ENCODE results near the gene KRTAP12-4. TPM values are rescaled to one million over a fixed set of nuclear protein-coding genes. Genes with fewer than 3 reads are reported as not detected.
"Not testable (repeated sequence)": the region's sequence is repeated elsewhere in the genome, so short reads cannot be mapped to it uniquely, and the experiment has no call there.

KRTAP12-4 gene
- total RNA-seq, 2 experiments from 2014 or later: not detected

DNA sequence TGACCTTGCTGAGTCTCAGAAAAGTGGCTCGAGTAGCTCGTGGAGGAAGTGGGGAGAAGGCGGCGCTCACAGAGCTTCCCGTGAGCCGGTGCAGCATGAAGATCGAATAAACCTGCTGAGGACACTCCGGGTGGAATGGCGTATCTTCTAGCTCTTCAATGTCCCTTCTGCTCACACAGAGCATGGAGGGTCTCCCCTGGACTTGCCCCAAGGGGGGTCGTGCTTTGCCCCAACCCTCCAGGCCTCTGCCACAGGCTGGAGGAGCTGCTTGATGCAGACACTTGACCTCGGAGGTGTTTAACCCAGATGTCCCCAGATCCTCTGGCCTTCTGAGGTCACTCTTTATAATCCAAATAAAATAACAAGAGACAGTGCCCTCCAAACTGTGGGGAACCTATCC, 40.3 kb upstream of the KRTAP12-4 start:
- CTCF ChIA-PET (ENCODE audit: unreplicated experiment): no interaction called here
- no peaks in the 10 kb centered on the region for H3K79me2 ChIP-seq (ENCODE audit: insufficient read depth, low read depth, low read length)
- TF ChIP-seq EZH2phosphoT487 (IDR thresholded peaks at IDR 0.05; ENCODE audit: borderline replicate concordance, low read depth, low read length): no peak
- no peak for TF ChIP-seq CTCF (conservative IDR thresholded peaks at IDR 0.05; ENCODE audit: low read length)
- no peaks in the 10 kb centered on the region for H3K4me1 ChIP-seq (ENCODE audit: insufficient read depth, low read length, poor library complexity, severe bottlenecking)
- BruUV-seq (replicated peaks): no TSS peak
- POLR2A ChIA-PET: no interaction called here
- H3K9me2 ChIP-seq (ENCODE audit: insufficient read depth, low read length): no peaks in the 10 kb centered on the region
- no peak overlapping the region for H3K4me2 ChIP-seq (ENCODE audit: low read length)
- H3K4me3 ChIP-seq (ENCODE audit: low read depth, low read length, poor library complexity, severe bottlenecking): no peak overlapping the region
- intact Hi-C loops (cut with micrococcal nuclease; ENCODE audit: unreplicated experiment): no loop called here
- H3K27ac ChIP-seq (ENCODE audit: low read depth, low read length, poor library complexity, severe bottlenecking): no peak overlapping the region
- DNase-seq (ENCODE audit: low spot score): no peak
- 0 out of 2 replicates have a peak, but pooled peaks cover 4% of the 10 kb centered on the region for H3K9me3 ChIP-seq (ENCODE audit: low read length)
- no peaks in the 10 kb centered on the region for H4K20me1 ChIP-seq (ENCODE audit: insufficient read depth, low read length)
- no peak overlapping the region for H2AFZ ChIP-seq (ENCODE audit: low read length)
- no peaks in the 10 kb centered on the region for H3K36me3 ChIP-seq (ENCODE audit: insufficient read depth, low read length)

DNA sequence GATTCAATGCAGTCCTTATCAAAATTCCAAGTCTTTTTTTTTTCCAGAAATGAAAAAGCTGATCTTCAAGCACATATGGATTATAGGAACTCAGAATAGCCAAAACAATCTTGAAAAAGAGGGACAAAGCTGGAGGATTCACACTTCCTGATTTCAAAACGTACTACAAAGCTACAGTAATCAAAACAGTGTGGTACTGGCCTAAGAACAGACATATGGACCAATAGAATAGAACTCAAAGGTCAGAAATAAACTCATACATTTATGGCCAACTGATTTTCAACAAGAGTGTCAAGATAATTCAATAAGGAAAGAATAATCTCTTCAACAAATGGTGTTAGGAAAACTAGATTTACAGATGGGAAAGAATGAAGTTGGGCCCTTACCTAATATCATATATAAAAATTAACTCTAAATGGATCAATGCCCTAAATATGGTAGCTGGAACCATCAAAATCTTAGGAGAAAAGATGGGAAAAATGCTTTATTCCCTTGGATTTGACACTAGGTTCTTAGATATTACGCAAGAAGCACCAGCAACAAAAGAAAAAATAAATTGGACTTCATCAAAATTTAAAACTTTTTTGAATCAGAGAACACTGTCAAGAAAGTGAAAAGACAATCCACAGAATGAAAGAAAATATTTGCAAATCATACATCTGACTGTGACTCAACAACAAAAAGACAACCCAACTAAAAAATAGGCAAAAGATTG, 38.5 kb upstream of the KRTAP12-4 start:
- no peak overlapping the region for H3K27ac ChIP-seq (ENCODE audit: low read depth, low read length, poor library complexity, severe bottlenecking)
- intact Hi-C loops (cut with micrococcal nuclease; ENCODE audit: unreplicated experiment): no loop called here
- CTCF ChIA-PET (ENCODE audit: unreplicated experiment): no interaction called here
- H3K36me3 ChIP-seq (ENCODE audit: insufficient read depth, low read length): no peaks in the 10 kb centered on the region
- no peak overlapping the region for H2AFZ ChIP-seq (ENCODE audit: low read length)
- H3K4me2 ChIP-seq (ENCODE audit: low read length): no peak overlapping the region
- 0 out of 2 replicates have a peak, but pooled peaks cover 4% of the 10 kb centered on the region for H3K9me3 ChIP-seq (ENCODE audit: low read length)
- H4K20me1 ChIP-seq (ENCODE audit: insufficient read depth, low read length): no peaks in the 10 kb centered on the region
- no peak for TF ChIP-seq CTCF (conservative IDR thresholded peaks at IDR 0.05; ENCODE audit: low read length)
- no peak for TF ChIP-seq EZH2phosphoT487 (IDR thresholded peaks at IDR 0.05; ENCODE audit: borderline replicate concordance, low read depth, low read length)
- no peak overlapping the region for H3K4me3 ChIP-seq (ENCODE audit: low read depth, low read length, poor library complexity, severe bottlenecking)
- H3K4me1 ChIP-seq (ENCODE audit: insufficient read depth, low read length, poor library complexity, severe bottlenecking): no peaks in the 10 kb centered on the region
- H3K9me2 ChIP-seq (ENCODE audit: insufficient read depth, low read length): no peaks in the 10 kb centered on the region
- no TSS peak for BruUV-seq (replicated peaks)
- POLR2A ChIA-PET: interaction anchor here (0.6 kb wide), 1 partner anchor 474 kb away, joined by 3 read pairs; no protein-coding TSS in a partner anchor
- no peaks in the 10 kb centered on the region for H3K79me2 ChIP-seq (ENCODE audit: insufficient read depth, low read depth, low read length)
- DNase-seq (ENCODE audit: low spot score): no peak

GRCh38 chr21:44691686-44692085, 37.2 kb upstream of the KRTAP12-4 start:
- 0 out of 2 replicates have a peak, but pooled peaks cover 4% of the 10 kb centered on the region for H3K9me3 ChIP-seq (ENCODE audit: low read length)
- H3K27ac ChIP-seq (ENCODE audit: low read depth, low read length, poor library complexity, severe bottlenecking): no peak overlapping the region
- no peaks in the 10 kb centered on the region for H4K20me1 ChIP-seq (ENCODE audit: insufficient read depth, low read length)
- ChIA-PET POLR2A (interaction anchor here (0.6 kb wide), 1 partner anchor 869 kb away, joined by 5 read pairs; no protein-coding TSS in a partner anchor), CTCF (ENCODE audit: unreplicated experiment) (no interaction called here)
- no peaks in the 10 kb centered on the region for H3K9me2 ChIP-seq (ENCODE audit: insufficient read depth, low read length)
- H3K4me2 ChIP-seq (ENCODE audit: low read length): no peak overlapping the region
- H3K79me2 ChIP-seq (ENCODE audit: insufficient read depth, low read depth, low read length): no peaks in the 10 kb centered on the region
- intact Hi-C loops (cut with micrococcal nuclease; ENCODE audit: unreplicated experiment): no loop called here
- TF ChIP-seq CTCF (conservative IDR thresholded peaks at IDR 0.05; ENCODE audit: low read length) (no peak), EZH2phosphoT487 (IDR thresholded peaks at IDR 0.05; ENCODE audit: borderline replicate concordance, low read depth, low read length) (no peak)
- no peak for DNase-seq (ENCODE audit: low spot score)
- no peak overlapping the region for H2AFZ ChIP-seq (ENCODE audit: low read length)
- H3K4me3 ChIP-seq (ENCODE audit: low read depth, low read length, poor library complexity, severe bottlenecking): no peak overlapping the region
- BruUV-seq (replicated peaks): no TSS peak
- no peaks in the 10 kb centered on the region for H3K36me3 ChIP-seq (ENCODE audit: insufficient read depth, low read length)
- no peaks in the 10 kb centered on the region for H3K4me1 ChIP-seq (ENCODE audit: insufficient read depth, low read length, poor library complexity, severe bottlenecking)

DNA sequence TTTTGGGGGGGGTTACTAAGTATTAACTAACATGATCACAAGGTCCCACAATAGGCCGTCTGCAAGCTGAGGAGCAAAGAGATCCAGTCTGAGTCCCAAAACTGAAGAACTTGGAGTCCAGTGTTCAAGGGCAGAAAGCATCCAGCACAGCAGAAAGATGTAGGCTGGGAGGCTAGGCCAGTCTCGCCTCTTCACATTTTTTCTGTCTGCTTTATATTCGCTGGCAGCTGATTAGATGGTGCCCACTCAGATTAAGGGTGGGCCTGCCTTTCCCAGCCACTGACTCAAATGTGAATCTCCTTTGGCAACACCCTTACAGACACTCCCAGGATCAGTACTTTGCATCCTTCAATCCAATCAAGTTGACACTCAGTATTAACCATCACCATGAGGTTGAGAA, 35.3 kb upstream of the KRTAP12-4 start:
- H3K27ac ChIP-seq (ENCODE audit: low read depth, low read length, poor library complexity, severe bottlenecking); H3K9me3 ChIP-seq (ENCODE audit: low read length); H3K79me2 ChIP-seq (ENCODE audit: insufficient read depth, low read depth, low read length); BruUV-seq (replicated peaks); H3K4me1 ChIP-seq (ENCODE audit: insufficient read depth, low read length, poor library complexity, severe bottlenecking); H3K36me3 ChIP-seq (ENCODE audit: insufficient read depth, low read length); CTCF ChIA-PET (ENCODE audit: unreplicated experiment); H4K20me1 ChIP-seq (ENCODE audit: insufficient read depth, low read length); H3K4me3 ChIP-seq (ENCODE audit: low read depth, low read length, poor library complexity, severe bottlenecking); H3K4me2 ChIP-seq (ENCODE audit: low read length); POLR2A ChIA-PET; H2AFZ ChIP-seq (ENCODE audit: low read length); H3K9me2 ChIP-seq (ENCODE audit: insufficient read depth, low read length); DNase-seq (ENCODE audit: low spot score); intact Hi-C loops (cut with micrococcal nuclease; ENCODE audit: unreplicated experiment): not testable (repeated sequence)
